Measurements from ENCODE around the gene RIPPLY3. TPM values are rescaled to one million over a fixed set of nuclear protein-coding genes. Genes with fewer than 3 reads are reported as not detected.

The RIPPLY3 gene
- total and polyA plus RNA-seq, 2 experiments from 2014 or later, result 2.5 to 2.8 TPM

- no peak for TF ChIP-seq ZNF462 (CRISPR knock-in tag; IDR thresholded peaks at IDR 0.05)
- TF ChIP-seq REST (IDR thresholded peaks at IDR 0.05; ENCODE audit: unreplicated experiment), result no peak
- no peak for TF ChIP-seq ZNF114 (CRISPR knock-in tag; IDR thresholded peaks at IDR 0.05)
- no peak for TF ChIP-seq STAT1 (IDR thresholded peaks at IDR 0.05; ENCODE audit: unreplicated experiment)
- no peak for TF ChIP-seq EZH2phosphoT487 (IDR thresholded peaks at IDR 0.05; ENCODE audit: unreplicated experiment)
- TF ChIP-seq JUNB (IDR thresholded peaks at IDR 0.05; ENCODE audit: unreplicated experiment), result no peak
- no peak for TF ChIP-seq EZH2 (IDR thresholded peaks at IDR 0.05; ENCODE audit: low read depth, unreplicated experiment)
- TF ChIP-seq ZNF331 (CRISPR knock-in tag; IDR thresholded peaks at IDR 0.05; ENCODE audit: low read depth), result no peak
Measured at GRCh38 chr21:36974851-36975192, 31.7 kb upstream of the RIPPLY3 start (continued).

Measured in GM23338 (cell line).